ENCODE data around the gene RALGPS1. TPM values are rescaled to one million over a fixed set of nuclear protein-coding genes. Genes with fewer than 3 reads are reported as not detected.

RALGPS1 gene
- total RNA-seq, 2 experiments from 2014 or later, result 14.1 to 14.4 TPM

- intact Hi-C loops (cut with micrococcal nuclease; ENCODE audit: unreplicated experiment), result no loop called here
- TF ChIP-seq EZH2phosphoT487 (IDR thresholded peaks at IDR 0.05; ENCODE audit: borderline replicate concordance, low read depth, low read length), result no peak
- TF ChIP-seq CTCF (conservative IDR thresholded peaks at IDR 0.05; ENCODE audit: low read length), result no peak
- Histone ChIP-seq H3K4me2 (ENCODE audit: low read length) (no peak overlapping the region), H3K36me3 (ENCODE audit: insufficient read depth, low read length) (no peaks in the 10 kb centered on the region), H3K9me2 (ENCODE audit: insufficient read depth, low read length) (no peaks in the 10 kb centered on the region), H3K4me1 (ENCODE audit: insufficient read depth, low read length, poor library complexity, severe bottlenecking) (no peaks in the 10 kb centered on the region), H3K79me2 (ENCODE audit: insufficient read depth, low read depth, low read length) (no peaks in the 10 kb centered on the region), H3K9me3 (ENCODE audit: low read length) (no peaks in the 10 kb centered on the region), H4K20me1 (ENCODE audit: insufficient read depth, low read length) (no peaks in the 10 kb centered on the region), H3K27ac (ENCODE audit: low read depth, low read length, poor library complexity, severe bottlenecking) (no peak overlapping the region), H3K4me3 (ENCODE audit: low read depth, low read length, poor library complexity, severe bottlenecking) (no peak overlapping the region), H2AFZ (ENCODE audit: low read length) (no peak overlapping the region)
- DNase-seq (ENCODE audit: low spot score), result no peak
- BruUV-seq (replicated peaks), result no TSS peak
- ChIA-PET POLR2A (no interaction called here), CTCF (ENCODE audit: unreplicated experiment) (no interaction called here)
These were observed 42.5 kb downstream of the RALGPS1 start for GRCh38 chr9:126956917-126957686.

GRCh38 chr9:126957687-126958053 is 43.1 kb downstream of the RALGPS1 start:
- no peak overlapping the region for H3K27ac ChIP-seq (ENCODE audit: low read depth, low read length, poor library complexity, severe bottlenecking)
- H3K4me1 ChIP-seq (ENCODE audit: insufficient read depth, low read length, poor library complexity, severe bottlenecking), result no peaks in the 10 kb centered on the region
- H3K9me3 ChIP-seq (ENCODE audit: low read length), result no peaks in the 10 kb centered on the region
- H3K4me3 ChIP-seq (ENCODE audit: low read depth, low read length, poor library complexity, severe bottlenecking), result no peak overlapping the region
- ChIA-PET CTCF (ENCODE audit: unreplicated experiment) (no interaction called here), POLR2A (no interaction called here)
- H4K20me1 ChIP-seq (ENCODE audit: insufficient read depth, low read length), result no peaks in the 10 kb centered on the region
- H3K36me3 ChIP-seq (ENCODE audit: insufficient read depth, low read length), result no peaks in the 10 kb centered on the region
- TF ChIP-seq EZH2phosphoT487 (IDR thresholded peaks at IDR 0.05; ENCODE audit: borderline replicate concordance, low read depth, low read length), result no peak
- TF ChIP-seq CTCF (conservative IDR thresholded peaks at IDR 0.05; ENCODE audit: low read length), result no peak
- no peaks in the 10 kb centered on the region for H3K79me2 ChIP-seq (ENCODE audit: insufficient read depth, low read depth, low read length)
- no peak overlapping the region for H2AFZ ChIP-seq (ENCODE audit: low read length)
- BruUV-seq (replicated peaks), result no TSS peak
- intact Hi-C loops (cut with micrococcal nuclease; ENCODE audit: unreplicated experiment), result no loop called here
- no peaks in the 10 kb centered on the region for H3K9me2 ChIP-seq (ENCODE audit: insufficient read depth, low read length)
- DNase-seq (ENCODE audit: low spot score), result no peak
- no peak overlapping the region for H3K4me2 ChIP-seq (ENCODE audit: low read length)

- no peak overlapping the region for H3K27ac ChIP-seq (ENCODE audit: low read depth, low read length, poor library complexity, severe bottlenecking)
- CTCF ChIA-PET (ENCODE audit: unreplicated experiment), result no interaction called here
- intact Hi-C loops (cut with micrococcal nuclease; ENCODE audit: unreplicated experiment), result no loop called here
These were observed 44.8 kb downstream of the RALGPS1 start for GRCh38 chr9:126959336-126959735.

More at GRCh38 chr9:126959336-126959735, 44.8 kb downstream of the RALGPS1 start:
- no peak overlapping the region for H3K4me3 ChIP-seq (ENCODE audit: low read depth, low read length, poor library complexity, severe bottlenecking)
- H2AFZ ChIP-seq (ENCODE audit: low read length), result no peak overlapping the region
- no peaks in the 10 kb centered on the region for H3K9me3 ChIP-seq (ENCODE audit: low read length)
- POLR2A ChIA-PET, result no interaction called here
- no peaks in the 10 kb centered on the region for H4K20me1 ChIP-seq (ENCODE audit: insufficient read depth, low read length)
- BruUV-seq (replicated peaks), result no TSS peak
- H3K9me2 ChIP-seq (ENCODE audit: insufficient read depth, low read length), result no peaks in the 10 kb centered on the region
- no peaks in the 10 kb centered on the region for H3K79me2 ChIP-seq (ENCODE audit: insufficient read depth, low read depth, low read length)
- H3K36me3 ChIP-seq (ENCODE audit: insufficient read depth, low read length), result no peaks in the 10 kb centered on the region
- H3K4me2 ChIP-seq (ENCODE audit: low read length), result no peak overlapping the region
- no peak for TF ChIP-seq EZH2phosphoT487 (IDR thresholded peaks at IDR 0.05; ENCODE audit: borderline replicate concordance, low read depth, low read length)
- TF ChIP-seq CTCF (conservative IDR thresholded peaks at IDR 0.05; ENCODE audit: low read length), result no peak
- no peak for DNase-seq (ENCODE audit: low spot score)
- no peaks in the 10 kb centered on the region for H3K4me1 ChIP-seq (ENCODE audit: insufficient read depth, low read length, poor library complexity, severe bottlenecking)

Data from OCI-LY7 (cell line).